Endothelial cell of umbilical vein (primary cell): ENCODE results near the gene SLC22A3. TPM values are rescaled to one million over a fixed set of nuclear protein-coding genes. Genes with fewer than 3 reads are reported as not detected.

Experiments used
- BruUV-seq: library from RNA; stranded (reverse); fragments of 400-500 nt; replicated peaks from 2 replicates; lab custom pipeline; 2021; lab: Mats Ljungman, UMichigan
- CTCF ChIA-PET: fragments of 300-600, 350-600 bp; sonication (Branson Sonifier 250); formaldehyde crosslinking; loops from one replicate; lab custom pipeline; 2021; ENCODE audit warnings: antibody characterized with exemption, inconsistent platforms; lab: Charles Lee
- POLR2A ChIA-PET: fragments of 300-600, 350-600 bp; sonication (Branson Sonifier 250); formaldehyde crosslinking; loops from one replicate; lab custom pipeline; 2021; ENCODE audit warnings: antibody characterized with exemption, inconsistent platforms; lab: Charles Lee
- DNase-seq: peaks from one replicate; pipeline ENCODE4 v3.0.0-alpha.2; 2011; ENCODE audit warnings: low read depth, low spot score
- FAIRE-seq: peaks from 2 replicates; lab custom pipeline; 2011; peaks lifted over from hg19 to GRCh38; lab: Jason Lieb, UNC
- H2AFZ ChIP-seq: 2 replicates; pipeline ENCODE4 v1.6.0; 2012; ENCODE audit warnings: low read depth, low read length, control low read depth, inconsistent platforms
- H3K27ac ChIP-seq: 2 replicates; pipeline ENCODE4 v1.5.1; 2011; ENCODE audit warnings: low read depth, mild to moderate bottlenecking, control low read depth, low read length, moderate library complexity; ENCODE audit not compliant: insufficient read depth
- H3K27me3 ChIP-seq, 2 experiments: 2 replicates each; pipeline versions ENCODE4 v1.6.0 to v1.6.1; 2011; ENCODE audit warnings: low read length in 2 of 2, mixed read lengths in 1 of 2; ENCODE audit not compliant: control insufficient read depth in 2 of 2, insufficient read depth in 2 of 2
- H3K36me3 ChIP-seq, 2 experiments: 2 replicates in 1 of 2; 3 replicates in 1 of 2; pipeline ENCODE4 v1.5.1; 2011; ENCODE audit warnings: low read length in 2 of 2, mild to moderate bottlenecking in 1 of 2, moderate library complexity in 1 of 2; ENCODE audit not compliant: control insufficient read depth in 2 of 2, insufficient read depth in 2 of 2; ENCODE audit errors: extremely low read depth in 1 of 2
- H3K4me1 ChIP-seq: 3 replicates; pipeline ENCODE4 v1.5.1; 2011; ENCODE audit warnings: mild to moderate bottlenecking, low read length; ENCODE audit not compliant: control insufficient read depth, insufficient read depth; ENCODE audit errors: extremely low read depth
- H3K4me2 ChIP-seq: 2 replicates; pipeline ENCODE4 v1.6.1; 2011; ENCODE audit warnings: low read length, control low read depth, mixed read lengths; ENCODE audit not compliant: insufficient read depth
- H3K4me3 ChIP-seq, 3 experiments: fragments of 200-600 bp in 1 of 3; sonication (generic), shearing (Covaris generic) in 1 of 3; replicated peaks in 1 of 3; 2 replicates each; pipeline ENCODE4 v1.5.1; 2011 to 2016; ENCODE audit warnings: control low read depth in 3 of 3, low read length in 3 of 3, mild to moderate bottlenecking in 2 of 3, inconsistent platforms in 1 of 3, low read depth in 1 of 3, moderate library complexity in 1 of 3; ENCODE audit not compliant: insufficient read depth in 1 of 3
- H3K79me2 ChIP-seq: 2 replicates; pipeline ENCODE4 v1.6.0; 2012; ENCODE audit warnings: low read length, inconsistent platforms; ENCODE audit not compliant: control insufficient read depth, insufficient read depth
- H3K9ac ChIP-seq: replicated peaks from 2 replicates; pipeline ENCODE3; 2011; ENCODE audit warnings: low read length, control low read depth; ENCODE audit not compliant: insufficient read depth; ENCODE audit errors: extremely low read depth
- H3K9me1 ChIP-seq: replicated peaks from 3 replicates; pipeline ENCODE4 v1.6.0; 2011; ENCODE audit warnings: mild to moderate bottlenecking, low read length; ENCODE audit not compliant: control insufficient read depth, insufficient read depth; ENCODE audit errors: extremely low read depth
- H3K9me3 ChIP-seq: replicated peaks from 2 replicates; pipeline ENCODE4 v1.5.1; 2012; ENCODE audit warnings: low read length, inconsistent platforms; ENCODE audit not compliant: control insufficient read depth, insufficient read depth
- H4K20me1 ChIP-seq: replicated peaks from 2 replicates; pipeline ENCODE3; 2011; ENCODE audit warnings: mild to moderate bottlenecking, low read length; ENCODE audit not compliant: control insufficient read depth, insufficient read depth; ENCODE audit errors: extremely low read depth
- EZH2 ChIP-seq: IDR thresholded peaks from 2 replicates; pipeline ENCODE4 v1.6.1; 2012; ENCODE audit warnings: borderline replicate concordance, low read depth, mild to moderate bottlenecking, moderate library complexity, low read length, inconsistent platforms; ENCODE audit not compliant: severe bottlenecking
- FOS ChIP-seq: IDR thresholded peaks from 2 replicates; pipeline ENCODE4 v1.6.1; 2011; ENCODE audit warnings: mild to moderate bottlenecking, low read length, moderate library complexity, borderline replicate concordance; ENCODE audit not compliant: insufficient read depth
- GATA2 ChIP-seq: IDR thresholded peaks from 2 replicates; pipeline ENCODE4 v1.7.0; 2011; ENCODE audit warnings: low read depth, mild to moderate bottlenecking, moderate library complexity, mixed read lengths, low read length; ENCODE audit not compliant: insufficient read length, insufficient read depth
- JUN ChIP-seq: IDR thresholded peaks from 2 replicates; pipeline ENCODE4 v1.6.1; 2011; ENCODE audit warnings: borderline replicate concordance, low read depth; ENCODE audit not compliant: insufficient read length, insufficient read depth
- MYC ChIP-seq: IDR thresholded peaks from one replicate; pipeline ENCODE4 v1.6.1; 2011; ENCODE audit warnings: mild to moderate bottlenecking, low read depth, low read length
- POLR2A ChIP-seq: IDR thresholded peaks from 2 replicates; pipeline ENCODE4 v1.6.1; 2012; ENCODE audit warnings: low read depth, mild to moderate bottlenecking, control low read depth, low read length
- POLR2AphosphoS5 ChIP-seq: IDR thresholded peaks from 2 replicates; pipeline ENCODE4 v1.6.1; 2012; ENCODE audit warnings: low read depth, mild to moderate bottlenecking, control low read depth, low read length, moderate library complexity; ENCODE audit not compliant: insufficient read depth
- dilution Hi-C: fragments of 300-500 bp; cut with MboI; formaldehyde crosslinking; loops from one replicate; pipeline ENCODE4 v1.15.0; 2019; ENCODE audit warnings: low sequenced_read_pairs; ENCODE audit not compliant: extremely low pct_ligation_motif_present
- intact Hi-C: fragments of 100-400 bp; cut with micrococcal nuclease; formaldehyde crosslinking; loops from one replicate; pipeline ENCODE4 v1.10.0; 2022
- polyA plus RNA-seq, 4 experiments: library from polyadenylated mRNA; depleted of rRNA in 3 of 4; stranded (reverse) in 3 of 4; unstranded in 1 of 4; fragments of >200 nt; gene quantifications; 2 replicates each; pipeline versions ENCODE4 v1.2.1 to v1.2.3, GENCODE V29; 2011 to 2012; ENCODE audit warnings: missing spikeins in 1 of 4
- total RNA-seq: library from RNA; stranded (reverse); gene quantifications from 2 replicates; pipeline ENCODE4 v1.2.3, GENCODE V29; 2021
- TF ChIP-seq, protein P1 (sequence below): IDR thresholded peaks from 2 replicates; pipeline ENCODE4 v1.6.1; 2011; ENCODE audit not compliant: insufficient read depth, insufficient read length
- TF ChIP-seq, protein P2 (sequence below), 2 donors: IDR thresholded peaks; 1 replicate in 1 of 2; 2 replicates in 1 of 2; pipeline ENCODE4 v1.5.1; 2011; ENCODE audit warnings: low read length in 2 of 2, mild to moderate bottlenecking in 2 of 2, moderate library complexity in 2 of 2, control low read depth in 1 of 2, inconsistent platforms in 1 of 2, low read depth in 1 of 2; ENCODE audit not compliant: insufficient read depth in 1 of 2; ENCODE audit errors: extremely low read depth in 1 of 2

SLC22A3 gene
- total and polyA plus RNA-seq, 2 donors (not counting 3 experiments of a cell fraction or from before 2014, with no cell fraction given) = not detected

- dilution Hi-C loops (no loop called here), intact Hi-C loops (no loop called here)
- no peak overlapping the region for H3K27ac ChIP-seq
These were observed 27.4 kb downstream of the SLC22A3 start for GRCh38 chr6:160375561-160375949.

More at GRCh38 chr6:160375561-160375949, 27.4 kb downstream of the SLC22A3 start:
- TF ChIP-seq POLR2A = no peak
- TF ChIP-seq JUN = no peak
- TF ChIP-seq, protein P1, sequence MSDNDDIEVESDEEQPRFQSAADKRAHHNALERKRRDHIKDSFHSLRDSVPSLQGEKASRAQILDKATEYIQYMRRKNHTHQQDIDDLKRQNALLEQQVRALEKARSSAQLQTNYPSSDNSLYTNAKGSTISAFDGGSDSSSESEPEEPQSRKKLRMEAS = no peak
- no peak for TF ChIP-seq GATA2
- no peak for TF ChIP-seq EZH2
- no peak for TF ChIP-seq FOS
- no peak for TF ChIP-seq MYC
- TF ChIP-seq POLR2AphosphoS5 = no peak
- TF ChIP-seq, protein P2, sequence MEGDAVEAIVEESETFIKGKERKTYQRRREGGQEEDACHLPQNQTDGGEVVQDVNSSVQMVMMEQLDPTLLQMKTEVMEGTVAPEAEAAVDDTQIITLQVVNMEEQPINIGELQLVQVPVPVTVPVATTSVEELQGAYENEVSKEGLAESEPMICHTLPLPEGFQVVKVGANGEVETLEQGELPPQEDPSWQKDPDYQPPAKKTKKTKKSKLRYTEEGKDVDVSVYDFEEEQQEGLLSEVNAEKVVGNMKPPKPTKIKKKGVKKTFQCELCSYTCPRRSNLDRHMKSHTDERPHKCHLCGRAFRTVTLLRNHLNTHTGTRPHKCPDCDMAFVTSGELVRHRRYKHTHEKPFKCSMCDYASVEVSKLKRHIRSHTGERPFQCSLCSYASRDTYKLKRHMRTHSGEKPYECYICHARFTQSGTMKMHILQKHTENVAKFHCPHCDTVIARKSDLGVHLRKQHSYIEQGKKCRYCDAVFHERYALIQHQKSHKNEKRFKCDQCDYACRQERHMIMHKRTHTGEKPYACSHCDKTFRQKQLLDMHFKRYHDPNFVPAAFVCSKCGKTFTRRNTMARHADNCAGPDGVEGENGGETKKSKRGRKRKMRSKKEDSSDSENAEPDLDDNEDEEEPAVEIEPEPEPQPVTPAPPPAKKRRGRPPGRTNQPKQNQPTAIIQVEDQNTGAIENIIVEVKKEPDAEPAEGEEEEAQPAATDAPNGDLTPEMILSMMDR (IDR thresholded peaks at IDR 0.05; ENCODE audit: extremely low read depth in 1 of 2, insufficient read depth in 1 of 2, low read depth in 1 of 2, low read length in 2 of 2) = no peak
- no TSS peak for BruUV-seq
- Histone ChIP-seq H3K79me2 (no peaks in the 10 kb centered on the region), H3K27me3 (no peaks in the 10 kb centered on the region), H4K20me1 (no peaks in the 10 kb centered on the region), H3K36me3 (no peaks in the 10 kb centered on the region), H3K4me1 (no peaks in the 10 kb centered on the region), H3K4me3 (no peak overlapping the region), H2AFZ (no peak overlapping the region), H3K4me2 (no peak overlapping the region), H3K9me3 (no peaks in the 10 kb centered on the region), H3K9ac (no peak overlapping the region), H3K9me1 (no peaks in the 10 kb centered on the region)
- DNase-seq = no peak
- ChIA-PET POLR2A (no interaction called here), CTCF (no interaction called here)
- no peak for FAIRE-seq
